SK-N-SH (cell line): ENCODE data around the gene ADAMTSL1.
"Not testable (repeated sequence)": the region's sequence is repeated elsewhere in the genome, so short reads cannot be mapped to it uniquely, and the experiment has no call there.

Source experiments
- GABPA ChIP-seq: IDR thresholded peaks from 2 replicates; pipeline ENCODE4 v1.4.0; 2012; ENCODE audit warnings: low read depth, mild to moderate bottlenecking
- JUND ChIP-seq: IDR thresholded peaks from 2 replicates; pipeline ENCODE4 v1.4.0; 2012
- MXI1 ChIP-seq: IDR thresholded peaks from 2 replicates; pipeline ENCODE4 v1.6.1; 2012; ENCODE audit warnings: mild to moderate bottlenecking, low read depth, low read length, improper control_type of control experiment
- NFIC ChIP-seq: IDR thresholded peaks from 2 replicates; pipeline ENCODE4 v1.4.0; 2012; ENCODE audit warnings: borderline replicate concordance
- NRF1 ChIP-seq: IDR thresholded peaks from 2 replicates; pipeline ENCODE4 v1.6.1; 2012; ENCODE audit warnings: low read depth, mild to moderate bottlenecking, low read length
- POLR2AphosphoS5 ChIP-seq: IDR thresholded peaks from 2 replicates; pipeline ENCODE4 v1.6.1; 2012; ENCODE audit warnings: low read depth, low read length
- RAD21 ChIP-seq: IDR thresholded peaks from 2 replicates; pipeline ENCODE4 v1.6.1; 2012; ENCODE audit warnings: mild to moderate bottlenecking, low read length
- RCOR1 ChIP-seq: fragments of 150-350 bp; IDR thresholded peaks from 2 replicates; pipeline ENCODE4 v1.6.1; 2017; ENCODE audit warnings: antibody characterized with exemption, low read length
- SIN3A ChIP-seq: IDR thresholded peaks from 2 replicates; pipeline ENCODE4 v1.6.1; 2012; ENCODE audit warnings: low read depth, mild to moderate bottlenecking, low read length, moderate library complexity, borderline replicate concordance
- TAF1 ChIP-seq: IDR thresholded peaks from 2 replicates; pipeline ENCODE4 v1.6.1; 2012; ENCODE audit warnings: low read depth, mild to moderate bottlenecking, low read length, moderate library complexity, borderline replicate concordance
- TEAD4 ChIP-seq: IDR thresholded peaks from 2 replicates; pipeline ENCODE4 v1.4.0; 2012; ENCODE audit warnings: mild to moderate bottlenecking, borderline replicate concordance; ENCODE audit not compliant: insufficient read depth
- YY1 ChIP-seq: IDR thresholded peaks from 2 replicates; pipeline ENCODE4 v1.4.0; 2012; ENCODE audit warnings: low read depth, mild to moderate bottlenecking
- TF ChIP-seq, protein P1 (sequence below): fragments of 200-600 bp; sonication (generic); IDR thresholded peaks from 2 replicates; pipeline ENCODE4 v1.6.1; 2017; ENCODE audit warnings: antibody characterized with exemption, mild to moderate bottlenecking, moderate library complexity
- TF ChIP-seq, protein P2 (sequence below): IDR thresholded peaks from 2 replicates; pipeline ENCODE4; 2012

DNA sequence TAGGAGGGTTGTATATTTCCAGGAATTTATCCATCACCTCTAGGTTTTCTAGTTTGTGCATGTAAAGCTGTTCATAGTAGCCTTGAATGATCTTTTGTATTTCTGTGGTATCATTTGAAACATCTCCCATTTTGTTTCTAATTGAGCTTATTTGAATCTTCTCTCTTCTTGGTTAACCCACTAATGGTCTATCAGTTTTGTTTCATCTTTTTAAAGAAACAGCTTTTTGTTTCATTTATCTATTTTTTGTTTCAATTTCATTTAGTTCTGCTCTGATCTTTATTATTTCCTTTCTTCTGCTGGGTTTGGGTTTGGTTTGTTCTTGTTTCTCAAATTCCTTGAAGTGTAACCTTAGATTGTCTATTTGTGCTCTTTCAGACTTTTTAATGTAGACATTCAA, 401.0 kb downstream of the ADAMTSL1 start:
- TF ChIP-seq MXI1, RCOR1, POLR2AphosphoS5, GABPA, SIN3A, NRF1, TAF1, RAD21, TEAD4, JUND, YY1, NFIC: not testable (repeated sequence)
- TF ChIP-seq, protein P1, sequence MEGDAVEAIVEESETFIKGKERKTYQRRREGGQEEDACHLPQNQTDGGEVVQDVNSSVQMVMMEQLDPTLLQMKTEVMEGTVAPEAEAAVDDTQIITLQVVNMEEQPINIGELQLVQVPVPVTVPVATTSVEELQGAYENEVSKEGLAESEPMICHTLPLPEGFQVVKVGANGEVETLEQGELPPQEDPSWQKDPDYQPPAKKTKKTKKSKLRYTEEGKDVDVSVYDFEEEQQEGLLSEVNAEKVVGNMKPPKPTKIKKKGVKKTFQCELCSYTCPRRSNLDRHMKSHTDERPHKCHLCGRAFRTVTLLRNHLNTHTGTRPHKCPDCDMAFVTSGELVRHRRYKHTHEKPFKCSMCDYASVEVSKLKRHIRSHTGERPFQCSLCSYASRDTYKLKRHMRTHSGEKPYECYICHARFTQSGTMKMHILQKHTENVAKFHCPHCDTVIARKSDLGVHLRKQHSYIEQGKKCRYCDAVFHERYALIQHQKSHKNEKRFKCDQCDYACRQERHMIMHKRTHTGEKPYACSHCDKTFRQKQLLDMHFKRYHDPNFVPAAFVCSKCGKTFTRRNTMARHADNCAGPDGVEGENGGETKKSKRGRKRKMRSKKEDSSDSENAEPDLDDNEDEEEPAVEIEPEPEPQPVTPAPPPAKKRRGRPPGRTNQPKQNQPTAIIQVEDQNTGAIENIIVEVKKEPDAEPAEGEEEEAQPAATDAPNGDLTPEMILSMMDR = not testable (repeated sequence)
- TF ChIP-seq, protein P2, sequence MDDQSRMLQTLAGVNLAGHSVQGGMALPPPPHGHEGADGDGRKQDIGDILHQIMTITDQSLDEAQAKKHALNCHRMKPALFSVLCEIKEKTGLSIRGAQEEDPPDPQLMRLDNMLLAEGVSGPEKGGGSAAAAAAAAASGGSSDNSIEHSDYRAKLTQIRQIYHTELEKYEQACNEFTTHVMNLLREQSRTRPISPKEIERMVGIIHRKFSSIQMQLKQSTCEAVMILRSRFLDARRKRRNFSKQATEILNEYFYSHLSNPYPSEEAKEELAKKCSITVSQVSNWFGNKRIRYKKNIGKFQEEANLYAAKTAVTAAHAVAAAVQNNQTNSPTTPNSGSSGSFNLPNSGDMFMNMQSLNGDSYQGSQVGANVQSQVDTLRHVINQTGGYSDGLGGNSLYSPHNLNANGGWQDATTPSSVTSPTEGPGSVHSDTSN = not testable (repeated sequence)
